8988T (cell line): ENCODE measurements around the gene SLC13A3.

ENCODE experiments used
- DNase-seq: peaks from one replicate; pipeline ENCODE4 v3.0.0; 2011

The SLC13A3 gene

GRCh38 chr20:46634528-46634927 lies 16.7 kb downstream of the SLC13A3 start:
- no peak for DNase-seq

GRCh38 chr20:46631874-46632446 lies 19.3 kb downstream of the SLC13A3 start:
- no peak for DNase-seq

GRCh38 chr20:46631212-46631869 lies 19.9 kb downstream of the SLC13A3 start:
- DNase-seq = no peak

- no peak for DNase-seq
Measured at GRCh38 chr20:46630306-46630705, 21.0 kb downstream of the SLC13A3 start.

GRCh38 chr20:46629341-46629740 lies 21.9 kb downstream of the SLC13A3 start:
- no peak for DNase-seq

- no peak for DNase-seq
Measured at GRCh38 chr20:46627234-46627633, 24.0 kb downstream of the SLC13A3 start.

- DNase-seq = no peak
Measured at GRCh38 chr20:46626758-46627157, 24.5 kb downstream of the SLC13A3 start.

- no peak for DNase-seq
Measured at GRCh38 chr20:46625875-46626373, 25.3 kb downstream of the SLC13A3 start.

GRCh38 chr20:46624946-46625345 lies 26.3 kb downstream of the SLC13A3 start:
- DNase-seq = no peak

- DNase-seq = no peak
Measured at GRCh38 chr20:46622165-46622564, 29.1 kb downstream of the SLC13A3 start.

- DNase-seq = no peak
Measured at GRCh38 chr20:46621492-46621891, 29.8 kb downstream of the SLC13A3 start.

GRCh38 chr20:46619445-46619844 lies 31.8 kb downstream of the SLC13A3 start:
- DNase-seq = no peak

GRCh38 chr20:46618316-46619100 lies 32.8 kb downstream of the SLC13A3 start:
- no peak for DNase-seq

GRCh38 chr20:46614503-46614902 lies 36.8 kb downstream of the SLC13A3 start:
- no peak for DNase-seq

GRCh38 chr20:46610145-46610544 lies 41.1 kb downstream of the SLC13A3 start:
- no peak for DNase-seq

- no peak for DNase-seq
Measured at GRCh38 chr20:46609043-46609442, 42.2 kb downstream of the SLC13A3 start.

- DNase-seq = no peak
Measured at GRCh38 chr20:46607849-46608497, 43.3 kb downstream of the SLC13A3 start.

- DNase-seq = no peak
Measured at GRCh38 chr20:46607191-46607848, 43.9 kb downstream of the SLC13A3 start.

- no peak for DNase-seq
Measured at GRCh38 chr20:46606817-46607190, 44.5 kb downstream of the SLC13A3 start.

GRCh38 chr20:46605978-46606816 lies 45.1 kb downstream of the SLC13A3 start:
- DNase-seq = no peak

GRCh38 chr20:46605181-46605580 lies 46.1 kb downstream of the SLC13A3 start:
- DNase-seq = no peak

GRCh38 chr20:46604551-46605133 lies 46.6 kb downstream of the SLC13A3 start:
- DNase-seq = no peak
